ENCODE measurements around the gene MT2A. TPM values are rescaled to one million over a fixed set of nuclear protein-coding genes. Genes with fewer than 3 reads are reported as not detected.
"Not testable (repeated sequence)": the region's sequence is repeated elsewhere in the genome, so short reads cannot be mapped to it uniquely, and the experiment has no call there.

The MT2A gene
- total RNA-seq, 1 donor from 2014 or later, result 86.3 TPM

GRCh38 chr16:56615353-56615752 lies 7.0 kb downstream of the MT2A start:
- intact Hi-C loops (cut with micrococcal nuclease), result no loop called here
- ATAC-seq, result no peak

GRCh38 chr16:56616608-56617211 lies 8.3 kb downstream of the MT2A start:
- DNase-seq, result no peak
- ATAC-seq, result peak; percentile 10
- intact Hi-C loops (cut with micrococcal nuclease), result no loop called here

More at GRCh38 chr16:56615353-56615752, 7.0 kb downstream of the MT2A start:
- no peak for DNase-seq

GRCh38 chr16:56617212-56618085 lies 9.1 kb downstream of the MT2A start:
- intact Hi-C loops (cut with micrococcal nuclease), result no loop called here
- DNase-seq (peak; percentile 92), ATAC-seq (peak; percentile 96)

- no peak for DNase-seq
- no peak for ATAC-seq
- intact Hi-C loops (cut with micrococcal nuclease), result no loop called here
These were observed 9.8 kb downstream of the MT2A start for GRCh38 chr16:56618138-56618537.

- DNase-seq (no peak), ATAC-seq (no peak)
- intact Hi-C loops (cut with micrococcal nuclease), result no loop called here
These were observed 12.0 kb downstream of the MT2A start for GRCh38 chr16:56620339-56620897.

GRCh38 chr16:56621665-56622445 lies 13.5 kb downstream of the MT2A start:
- DNase-seq; ATAC-seq; intact Hi-C loops (cut with micrococcal nuclease): not testable (repeated sequence)

- DNase-seq, ATAC-seq: not testable (repeated sequence)
These were observed 14.8 kb downstream of the MT2A start for GRCh38 chr16:56623184-56623583.

GRCh38 chr16:56623637-56624036 lies 15.3 kb downstream of the MT2A start:
- intact Hi-C loops (cut with micrococcal nuclease), result no loop called here
- DNase-seq, result no peak

More at GRCh38 chr16:56623184-56623583, 14.8 kb downstream of the MT2A start:
- intact Hi-C loops (cut with micrococcal nuclease), result not testable (repeated sequence)

GRCh38 chr16:56625140-56625942 lies 17.0 kb downstream of the MT2A start, which contains the start of gene MT1E:
MT1E (plus strand) TSS chr16:56625781; CDS start chr16:56625852, 71 bp downstream.
- DNase-seq (peak; percentile 93), ATAC-seq (peak; percentile 94)
- intact Hi-C loops (cut with micrococcal nuclease), result no loop called here

More at GRCh38 chr16:56623637-56624036, 15.3 kb downstream of the MT2A start:
- ATAC-seq, result no peak

- ATAC-seq (peak; percentile 78), DNase-seq (peak; percentile 78)
- intact Hi-C loops (cut with micrococcal nuclease), result no loop called here
These were observed 17.7 kb downstream of the MT2A start for GRCh38 chr16:56625943-56626654.

GRCh38 chr16:56626685-56627084 lies 18.3 kb downstream of the MT2A start:
- DNase-seq (no peak), ATAC-seq (peak; percentile 19)
- intact Hi-C loops (cut with micrococcal nuclease), result no loop called here

- ATAC-seq (no peak), DNase-seq (no peak)
- intact Hi-C loops (cut with micrococcal nuclease), result no loop called here
These were observed 20.3 kb downstream of the MT2A start for GRCh38 chr16:56628486-56629350.

GRCh38 chr16:56629531-56629930 lies 21.1 kb downstream of the MT2A start:
- intact Hi-C loops (cut with micrococcal nuclease), result no loop called here
- ATAC-seq (no peak), DNase-seq (no peak)

- DNase-seq (no peak), ATAC-seq (no peak)
- intact Hi-C loops (cut with micrococcal nuclease), result no loop called here
These were observed 21.8 kb downstream of the MT2A start for GRCh38 chr16:56630134-56630533.

GRCh38 chr16:56631197-56631596 lies 22.8 kb downstream of the MT2A start:
- intact Hi-C loops (cut with micrococcal nuclease), result no loop called here
- ATAC-seq (no peak), DNase-seq (no peak)

- DNase-seq (no peak), ATAC-seq (no peak)
- intact Hi-C loops (cut with micrococcal nuclease), result no loop called here
These were observed 23.4 kb downstream of the MT2A start for GRCh38 chr16:56631832-56632155.

Measured in left ventricle myocardium superior (tissue), 1 donor.